PC-3 (cell line): ENCODE results near the gene MAP2K4. TPM values are rescaled to one million over a fixed set of nuclear protein-coding genes. Genes with fewer than 3 reads are reported as not detected.

Experiments used
- ATAC-seq: fragments of 200-7000 bp; cut with Tn5 transposase; 2 replicates; pipeline ENCODE4 v1.9.1; 2020; ENCODE audit warnings: mild to moderate bottlenecking, moderate library complexity
- BruUV-seq: library from RNA; stranded (reverse); fragments of 400-500 nt; replicated peaks from 2 replicates; lab custom pipeline; 2021; lab: Mats Ljungman, UMichigan
- CTCF ChIA-PET: fragments of 300-600 bp; sonication (Branson Sonifier 250); formaldehyde crosslinking; loops from one replicate; lab custom pipeline; 2022; ENCODE audit warnings: antibody characterized with exemption; lab: Charles Lee
- POLR2A ChIA-PET: fragments of 300-600 bp; sonication (Branson Sonifier 250); formaldehyde crosslinking; loops from one replicate; lab custom pipeline; 2022; ENCODE audit warnings: antibody characterized with exemption; ENCODE audit not compliant: unreplicated experiment; lab: Charles Lee
- DNase-seq: peaks from one replicate; pipeline ENCODE4 v3.0.0-alpha.2; 2015
- H2AFZ ChIP-seq: fragments of 300-600 bp; sonication (generic); 2 replicates; pipeline ENCODE4 v1.6.0; 2016; ENCODE audit warnings: antibody characterized with exemption, low read length
- H3F3A ChIP-seq: fragments of 300-600 bp; sonication (generic); one replicate; pipeline ENCODE4 v1.6.0; 2017; ENCODE audit warnings: antibody characterized with exemption, low read length, control low read depth, mild to moderate bottlenecking; ENCODE audit not compliant: unreplicated experiment
- H3K27ac ChIP-seq: fragments of 300-600 bp; sonication (generic); 2 replicates; pipeline ENCODE4 v1.5.1; 2016; ENCODE audit warnings: mild to moderate bottlenecking, low read length
- H3K27me3 ChIP-seq: fragments of 300-600 bp; sonication (generic); 2 replicates; pipeline ENCODE4 v1.6.1; 2016; ENCODE audit warnings: low read length, mixed read lengths
- H3K36me3 ChIP-seq: fragments of 300-600 bp; sonication (generic); 2 replicates; pipeline ENCODE4 v1.6.1; 2016; ENCODE audit warnings: low read depth, mixed run types, low read length, mixed read lengths
- H3K4me1 ChIP-seq: fragments of 300-600 bp; sonication (generic); 2 replicates; pipeline ENCODE4 v1.5.1; 2016; ENCODE audit warnings: low read length; ENCODE audit not compliant: insufficient read depth
- H3K4me2 ChIP-seq: fragments of 300-600 bp; sonication (generic); 2 replicates; pipeline ENCODE4 v1.6.0; 2016; ENCODE audit warnings: low read length
- H3K4me3 ChIP-seq: fragments of 300-600 bp; sonication (generic); 2 replicates; pipeline ENCODE4 v1.5.1; 2016; ENCODE audit warnings: mild to moderate bottlenecking, low read length, mixed read lengths
- H3K79me2 ChIP-seq: fragments of 300-600 bp; sonication (generic); 2 replicates; pipeline ENCODE4 v1.6.1; 2017; ENCODE audit warnings: low read length, mixed read lengths
- H3K9ac ChIP-seq: fragments of 300-600 bp; sonication (generic); 2 replicates; pipeline ENCODE4 v1.6.0; 2016; ENCODE audit warnings: mild to moderate bottlenecking, low read length
- H3K9me2 ChIP-seq: fragments of 300-600 bp; sonication (generic); replicated peaks from 2 replicates; pipeline ENCODE4 v1.6.1; 2016; ENCODE audit warnings: mixed run types, low read length, mixed read lengths
- H3K9me3 ChIP-seq: fragments of 300-600 bp; sonication (generic); 2 replicates; pipeline ENCODE4 v1.6.1; 2016; ENCODE audit warnings: low read length, mixed read lengths
- H4K20me1 ChIP-seq: fragments of 300-600 bp; sonication (generic); 2 replicates; pipeline ENCODE4 v1.6.1; 2016; ENCODE audit warnings: low read length, mixed read lengths
- CTCF ChIP-seq: fragments of 300-600 bp; sonication (generic); conservative IDR thresholded peaks from 2 replicates; pipeline ENCODE4 v1.5.1; 2017; ENCODE audit warnings: antibody characterized with exemption, low read depth, mild to moderate bottlenecking, low read length
- EZH2 ChIP-seq: fragments of 300-600 bp; sonication (generic); IDR thresholded peaks from one replicate; pipeline ENCODE4 v1.6.1; 2017; ENCODE audit warnings: antibody characterized with exemption, mild to moderate bottlenecking, low read length; ENCODE audit not compliant: unreplicated experiment
- EZH2phosphoT487 ChIP-seq: fragments of 300-600 bp; sonication (generic); IDR thresholded peaks from 2 replicates; pipeline ENCODE4 v1.6.1; 2018; ENCODE audit warnings: mild to moderate bottlenecking, antibody characterized with exemption, low read length, borderline replicate concordance
- intact Hi-C: fragments of 100-400 bp; cut with micrococcal nuclease; formaldehyde crosslinking; loops from 2 replicates; pipeline ENCODE4 v1.9.0; 2023
- total RNA-seq: library from RNA; depleted of rRNA; stranded (reverse); fragments of >200 nt; gene quantifications from 2 replicates; pipeline ENCODE4 v1.2.3, GENCODE V29; 2014

Gene MAP2K4
- total RNA-seq, 1 experiment from 2014 or later, result 35.5 TPM

- no peaks in the 10 kb centered on the region for H3K27me3 ChIP-seq
- POLR2A ChIA-PET, result no interaction called here
- CTCF ChIA-PET, result no interaction called here
- peaks cover 24% of the 10 kb centered on the region; the same call in 1 of the 2 replicates for H3K79me2 ChIP-seq
- no peaks in the 10 kb centered on the region for H3K9me3 ChIP-seq
- BruUV-seq, result no TSS peak
- peaks cover 17% of the 10 kb centered on the region; the same call in 1 of the 2 replicates for H3K36me3 ChIP-seq
- no peak for ATAC-seq
- peaks cover 12% of the 10 kb centered on the region for H3K4me1 ChIP-seq
- no peak for DNase-seq
- no peak overlapping the region for H3K4me3 ChIP-seq
- no peaks in the 10 kb centered on the region for H3K9me2 ChIP-seq
- H3K4me2 ChIP-seq, result no peak overlapping the region
- H3K9ac ChIP-seq, result no peak overlapping the region
- no peak for TF ChIP-seq CTCF
- no peak for TF ChIP-seq EZH2
- no peak for TF ChIP-seq EZH2phosphoT487
- H4K20me1 ChIP-seq, result no peaks in the 10 kb centered on the region
- intact Hi-C loops, result no loop called here
- no peak overlapping the region for H3K27ac ChIP-seq
- H3F3A ChIP-seq, result peaks cover 4% of the 10 kb centered on the region
- H2AFZ ChIP-seq, result no peak overlapping the region
Observed at GRCh38 chr17:12067485-12067884, 46.8 kb downstream of the MAP2K4 start.

- intact Hi-C loops, result no loop called here
- Histone ChIP-seq H3F3A (peaks cover 4% of the 10 kb centered on the region), H4K20me1 (no peaks in the 10 kb centered on the region), H3K79me2 (peaks cover 16% of the 10 kb centered on the region; the same call in 1 of the 2 replicates), H3K4me2 (no peak overlapping the region), H2AFZ (no peak overlapping the region), H3K4me1 (peaks cover 12% of the 10 kb centered on the region), H3K36me3 (peaks cover 10% of the 10 kb centered on the region; the same call in 1 of the 2 replicates), H3K27ac (no peak overlapping the region), H3K9ac (no peak overlapping the region), H3K4me3 (no peak overlapping the region), H3K9me3 (no peaks in the 10 kb centered on the region), H3K27me3 (no peaks in the 10 kb centered on the region), H3K9me2 (no peaks in the 10 kb centered on the region)
- POLR2A ChIA-PET, result no interaction called here
- CTCF ChIA-PET, result no interaction called here
- TF ChIP-seq EZH2phosphoT487 (no peak), CTCF (no peak), EZH2 (no peak)
- no TSS peak for BruUV-seq
- no peak for ATAC-seq
- no peak for DNase-seq
Observed at GRCh38 chr17:12068946-12069345, 48.3 kb downstream of the MAP2K4 start.

GRCh38 chr17:12070561-12070960, 49.9 kb downstream of the MAP2K4 start:
- Histone ChIP-seq H3K4me3 (no peak overlapping the region), H3K27ac (no peak overlapping the region), H3K4me2 (peak overlapping the region; percentile 7; the same call in 1 of the 2 replicates), H3K27me3 (no peaks in the 10 kb centered on the region), H3F3A (peaks cover 4% of the 10 kb centered on the region), H3K36me3 (peaks cover 11% of the 10 kb centered on the region; the same call in 1 of the 2 replicates), H3K79me2 (peaks cover 16% of the 10 kb centered on the region; the same call in 1 of the 2 replicates), H3K9ac (no peak overlapping the region), H3K9me3 (no peaks in the 10 kb centered on the region), H3K9me2 (no peaks in the 10 kb centered on the region), H2AFZ (no peak overlapping the region), H4K20me1 (no peaks in the 10 kb centered on the region), H3K4me1 (peaks cover 12% of the 10 kb centered on the region)
- TF ChIP-seq CTCF, result no peak
- no peak for TF ChIP-seq EZH2
- TF ChIP-seq EZH2phosphoT487, result no peak
- peak; percentile 49 for ATAC-seq
- DNase-seq, result peak; percentile 75
- intact Hi-C loops, result no loop called here
- CTCF ChIA-PET, result no interaction called here
- no TSS peak for BruUV-seq
- POLR2A ChIA-PET, result no interaction called here
